HCT116 (cell line): ENCODE data around the gene TNFRSF12A. TPM values are rescaled to one million over a fixed set of nuclear protein-coding genes. Genes with fewer than 3 reads are reported as not detected.

ENCODE experiments used
- ATAC-seq: fragments of 200-7000 bp; cut with Tn5 transposase; 2 replicates; pipeline ENCODE4 v1.9.1; 2020; ENCODE audit warnings: mild to moderate bottlenecking, moderate library complexity
- BruUV-seq: library from RNA; stranded (reverse); fragments of 400-500 nt; replicated peaks from 2 replicates; lab custom pipeline; 2021; lab: Mats Ljungman, UMichigan
- CTCF ChIA-PET: fragments of 300-600 bp; sonication (Branson Sonifier 250); formaldehyde crosslinking; loops from one replicate; lab custom pipeline; 2021; ENCODE audit warnings: antibody characterized with exemption; lab: Charles Lee
- POLR2A ChIA-PET: fragments of 300-600, 350-600 bp; sonication (Branson Sonifier 250); formaldehyde crosslinking; loops from one replicate; lab custom pipeline; 2021; ENCODE audit warnings: antibody characterized with exemption; lab: Charles Lee
- RAD21 ChIA-PET, 2 experiments: fragments of 300-600 bp; sonication (Branson Sonifier 250); formaldehyde crosslinking; loops; one replicate each; lab custom pipeline; 2023; ENCODE audit warnings: low total read pairs in 2 of 2; ENCODE audit not compliant: uncharacterized antibody in 2 of 2, unreplicated experiment in 2 of 2, low non-redundant PET in 1 of 2; lab: Charles Lee
- DNase-seq: peaks from one replicate; pipeline ENCODE4 v3.0.0-alpha.2; 2010; ENCODE audit warnings: low read depth, low spot score
- H2AFZ ChIP-seq: fragments of 200-600 bp; shearing (Covaris generic), sonication (generic); 2 replicates; pipeline ENCODE4 v1.6.1; 2017; ENCODE audit warnings: low read depth, mixed run types, mixed read lengths, antibody characterized with exemption, low read length; ENCODE audit not compliant: poor library complexity, severe bottlenecking
- H3K27ac ChIP-seq: 2 replicates; pipeline ENCODE4 v1.5.1; 2012; ENCODE audit warnings: low read depth, low read length
- H3K27me3 ChIP-seq: fragments of 200-600 bp; sonication (generic); 2 replicates; pipeline ENCODE4 v1.6.1; 2016; ENCODE audit warnings: mixed run types, low read length, mixed read lengths; ENCODE audit not compliant: insufficient read depth
- H3K36me3 ChIP-seq, 2 experiments: fragments of 200-500 bp in 1 of 2; fragments of 200-600 bp in 1 of 2; sonication (Bioruptor generic) in 1 of 2; sonication (generic) in 1 of 2; 2 replicates each; pipeline versions ENCODE4 v1.5.1 to v1.6.1; 2014 to 2016; ENCODE audit warnings: low read length in 2 of 2, inconsistent platforms in 1 of 2, mixed read lengths in 1 of 2, mixed run types in 1 of 2; ENCODE audit not compliant: insufficient read depth in 2 of 2, control insufficient read depth in 1 of 2
- H3K4me1 ChIP-seq, 2 experiments: fragments of 200-600 bp in 1 of 2; sonication (generic) in 1 of 2; 2 replicates each; pipeline versions ENCODE4 v1.5.1 to v1.6.1; 2012 to 2017; ENCODE audit warnings: low read length in 2 of 2, inconsistent platforms in 1 of 2, mild to moderate bottlenecking in 1 of 2, mixed read lengths in 1 of 2, mixed run types in 1 of 2, moderate library complexity in 1 of 2; ENCODE audit not compliant: insufficient read depth in 2 of 2, control insufficient read depth in 1 of 2
- H3K4me2 ChIP-seq: fragments of 200-600 bp; sonication (generic); 2 replicates; pipeline ENCODE4 v1.6.1; 2017; ENCODE audit warnings: mixed run types, low read length, mixed read lengths
- H3K4me3 ChIP-seq, 2 experiments: fragments of 200-600 bp in 1 of 2; sonication (generic) in 1 of 2; replicated peaks in 1 of 2; 2 replicates each; pipeline ENCODE4 v1.5.1; 2011 to 2016; ENCODE audit warnings: low read length in 2 of 2, control low read depth in 1 of 2, low read depth in 1 of 2, mild to moderate bottlenecking in 1 of 2, mixed read lengths in 1 of 2, mixed run types in 1 of 2
- H3K79me2 ChIP-seq: fragments of 200-600 bp; sonication (generic); 2 replicates; pipeline ENCODE4 v1.6.1; 2017; ENCODE audit warnings: mild to moderate bottlenecking, mixed run types, low read length, moderate library complexity, mixed read lengths; ENCODE audit not compliant: insufficient read depth
- H3K9ac ChIP-seq: fragments of 200-600 bp; sonication (generic); 2 replicates; pipeline ENCODE4 v1.6.1; 2016; ENCODE audit warnings: low read length, mixed read lengths
- H3K9me2 ChIP-seq: fragments of 200-600 bp; sonication (generic), shearing (Covaris generic); 2 replicates; pipeline ENCODE4 v1.6.1; 2017; ENCODE audit warnings: mixed run types, mild to moderate bottlenecking, moderate library complexity; ENCODE audit not compliant: insufficient read depth
- H3K9me3 ChIP-seq, 2 experiments: fragments of 200-500 bp in 1 of 2; fragments of 200-600 bp in 1 of 2; sonication (Bioruptor generic) in 1 of 2; sonication (generic) in 1 of 2; 2 replicates each; pipeline ENCODE4 v1.6.1; 2014 to 2017; ENCODE audit warnings: low read length in 2 of 2, mixed read lengths in 2 of 2, inconsistent platforms in 1 of 2, low read depth in 1 of 2, mild to moderate bottlenecking in 1 of 2, mixed run types in 1 of 2, moderate library complexity in 1 of 2; ENCODE audit not compliant: control insufficient read depth in 1 of 2, insufficient read depth in 1 of 2
- H4K20me1 ChIP-seq: fragments of 200-600 bp; sonication (generic), shearing (Covaris generic); 2 replicates; pipeline ENCODE4 v1.6.1; 2017; ENCODE audit warnings: mixed run types, mild to moderate bottlenecking, moderate library complexity; ENCODE audit not compliant: insufficient read depth
- ATF3 ChIP-seq: IDR thresholded peaks from 2 replicates; pipeline ENCODE4 v1.6.1; 2012
- CEBPB ChIP-seq: IDR thresholded peaks from 2 replicates; pipeline ENCODE4 v1.6.1; 2012; ENCODE audit warnings: low read depth
- CTCF ChIP-seq, 3 experiments: fragments of 200-600 bp in 1 of 3; sonication (generic) in 1 of 3; IDR thresholded peaks in 2 of 3; conservative IDR thresholded peaks in 1 of 3; 2 replicates each; pipeline ENCODE4 v1.5.1; 2012 to 2017; ENCODE audit warnings: low read depth in 2 of 3, low read length in 2 of 3, antibody characterized with exemption in 1 of 3, borderline replicate concordance in 1 of 3, control low read depth in 1 of 3, mild to moderate bottlenecking in 1 of 3, mixed read lengths in 1 of 3, mixed run types in 1 of 3, moderate library complexity in 1 of 3; ENCODE audit not compliant: insufficient read depth in 1 of 3
- EZH2phosphoT487 ChIP-seq: fragments of 200-600 bp; IDR thresholded peaks from 2 replicates; pipeline ENCODE4 v1.6.1; 2018; ENCODE audit warnings: antibody characterized with exemption, borderline replicate concordance
- FOSL1 ChIP-seq: IDR thresholded peaks from 2 replicates; pipeline ENCODE4 v1.6.1; 2012; ENCODE audit warnings: low read depth
- POLR2A ChIP-seq: IDR thresholded peaks from 2 replicates; pipeline ENCODE4 v1.7.0; 2011; ENCODE audit warnings: borderline replicate concordance; ENCODE audit not compliant: insufficient read depth, insufficient read length; ENCODE audit errors: extremely low read depth
- POLR2AphosphoS5 ChIP-seq: IDR thresholded peaks from 2 replicates; pipeline ENCODE4 v1.6.1; 2011; ENCODE audit warnings: mild to moderate bottlenecking, low read depth, low read length, moderate library complexity
- RAD21 ChIP-seq: IDR thresholded peaks from 2 replicates; pipeline ENCODE4 v1.6.1; 2012; ENCODE audit warnings: low read depth, mild to moderate bottlenecking
- SIN3A ChIP-seq: IDR thresholded peaks from 2 replicates; pipeline ENCODE4 v1.6.1; 2012; ENCODE audit warnings: low read depth
- SRF ChIP-seq: IDR thresholded peaks from 2 replicates; pipeline ENCODE4 v1.6.1; 2012; ENCODE audit warnings: low read depth
- TCF7L2 ChIP-seq: IDR thresholded peaks from 2 replicates; pipeline ENCODE4 v1.7.0; 2011; ENCODE audit warnings: borderline replicate concordance, inconsistent platforms; ENCODE audit not compliant: insufficient read depth, insufficient read length; ENCODE audit errors: extremely low read depth
- YY1 ChIP-seq: IDR thresholded peaks from 2 replicates; pipeline ENCODE4 v1.6.1; 2011; ENCODE audit warnings: low read length, low read depth, moderate library complexity, mild to moderate bottlenecking; ENCODE audit not compliant: insufficient replicate concordance; ENCODE audit errors: extremely low read depth
- ZFX ChIP-seq: fragments of 450-650 bp; IDR thresholded peaks from 2 replicates; pipeline ENCODE4 v1.6.1; 2017
- intact Hi-C: fragments of 100-400 bp; cut with micrococcal nuclease; formaldehyde crosslinking; loops from 2 replicates; pipeline ENCODE4 v1.10.0; 2022
- total RNA-seq: library from RNA; stranded (reverse); gene quantifications from one replicate; pipeline ENCODE4 v1.2.1, GENCODE V29; 2021; ENCODE audit not compliant: unreplicated experiment

The TNFRSF12A gene
- total RNA-seq, 1 experiment from 2014 or later = 188 TPM

- no TSS peak for BruUV-seq
- Histone ChIP-seq H3K9me2 (no peaks in the 10 kb centered on the region), H2AFZ (no peak overlapping the region), H3K27ac (peak overlapping the region; percentile 68), H3K27me3 (no peaks in the 10 kb centered on the region), H3K4me2 (peak overlapping the region; percentile 71; the same call in 1 of the 2 replicates), H3K79me2 (peaks cover 10% of the 10 kb centered on the region; the same call in 1 of the 2 replicates), H3K4me1 (peaks cover 12 to 57% of the 10 kb centered on the region in 2 experiments), H3K36me3 (peaks cover 8 to 22% of the 10 kb centered on the region in 2 experiments; a peak in 2 of 4 replicates), H3K9ac (peak overlapping the region; percentile 47; the same call in 1 of the 2 replicates), H3K4me3 (0 out of 4 replicates have a peak overlapping the region, but pooled peaks of 1 of the 2 experiments have one; percentile 33), H3K9me3 (no peaks in the 10 kb centered on the region), H4K20me1 (no peaks in the 10 kb centered on the region)
- intact Hi-C loops = no loop called here
- ATAC-seq (no peak), DNase-seq (no peak)
- ChIA-PET RAD21 (interaction anchor here in 1 of 2 experiments (1.0 kb wide), 1 partner anchor 24 kb away, joined by 4 read pairs; no protein-coding TSS in a partner anchor), POLR2A (interaction anchor here (0.8 to 1.9 kb wide), 4 partner anchors 12 to 24 kb away, joined by 3 to 16 read pairs (median 4); no protein-coding TSS in a partner anchor), CTCF (interaction anchor here (0.7 to 2.0 kb wide), 16 partner anchors 7 to 145 kb away, joined by 3 to 29 read pairs (median 6); partner anchors contain the start of gene TNFRSF12A)
- TF ChIP-seq RAD21 = no peak
- no peak for TF ChIP-seq SRF
- TF ChIP-seq EZH2phosphoT487 = no peak
- TF ChIP-seq CEBPB = no peak
- no peak for TF ChIP-seq FOSL1
- TF ChIP-seq ATF3 = no peak
- no peak for TF ChIP-seq SIN3A
Observed at GRCh38 chr16:3027489-3027795, 7.3 kb downstream of the TNFRSF12A start.

- ATAC-seq = peak; percentile 46
- intact Hi-C loops = no loop called here
Observed at GRCh38 chr16:3027983-3028715, 8.0 kb downstream of the TNFRSF12A start.

More at GRCh38 chr16:3027983-3028715, 8.0 kb downstream of the TNFRSF12A start:
- Histone ChIP-seq H2AFZ (no peak overlapping the region), H3K9me3 (no peaks in the 10 kb centered on the region), H3K9ac (peak overlapping the region; percentile 47), H3K4me3 (peak overlapping the region in 1 of 2 experiments; percentile 33; a peak in 1 of 4 replicates), H3K36me3 (peaks cover 8 to 18% of the 10 kb centered on the region in 2 experiments; a peak in 2 of 4 replicates), H3K9me2 (no peaks in the 10 kb centered on the region), H3K27me3 (no peaks in the 10 kb centered on the region), H3K79me2 (peaks cover 10% of the 10 kb centered on the region; the same call in 1 of the 2 replicates), H3K4me1 (peaks cover 5 to 50% of the 10 kb centered on the region in 2 experiments), H3K27ac (peak overlapping the region; percentile 68), H3K4me2 (peak overlapping the region; percentile 71), H4K20me1 (no peaks in the 10 kb centered on the region)
- peak in 2 of 3 experiments; percentile 64 to 86; a peak in 4 of 6 replicates for TF ChIP-seq CTCF (IDR thresholded peaks at IDR 0.05 in 2 of 3, conservative IDR thresholded peaks at IDR 0.05 in 1 of 3; ENCODE audit: borderline replicate concordance in 1 of 3, insufficient read depth in 1 of 3, low read depth in 2 of 3, low read length in 2 of 3)
- TF ChIP-seq TCF7L2 = no peak
- peak; percentile 23; the same call in 1 of the 2 replicates for TF ChIP-seq ZFX
- TF ChIP-seq POLR2A = peak; percentile 38
- TF ChIP-seq YY1 = peak; percentile 18
- peak; percentile 75 for TF ChIP-seq POLR2AphosphoS5
- ChIA-PET RAD21 (interaction anchor here (0.7 to 1.0 kb wide), 4 partner anchors 24 to 122 kb away, joined by 3 to 8 read pairs (median 6); no protein-coding TSS in a partner anchor), POLR2A (interaction anchor here (0.6 to 1.9 kb wide), 8 partner anchors 11 to 1225 kb away, joined by 3 to 16 read pairs (median 4); no protein-coding TSS in a partner anchor), CTCF (interaction anchor here (0.6 to 2.0 kb wide), 22 partner anchors 8 to 144 kb away, joined by 3 to 29 read pairs (median 6); partner anchors contain the start of genes KREMEN2 and TNFRSF12A)
- peak; percentile 62 for DNase-seq
- BruUV-seq = no TSS peak
